Right cardiac atrium (tissue), 5 donors: ENCODE results near the gene BPIFA3. TPM values are rescaled to one million over a fixed set of nuclear protein-coding genes. Genes with fewer than 3 reads are reported as not detected.

ENCODE experiments used
- ATAC-seq, 2 donors: fragments of 200-7000 bp; cut with Tn5 transposase; one replicate each; pipeline versions ENCODE4 v1.8.0 to v1.9.1; 2020; ENCODE audit warnings: moderate library complexity in 2 of 2, mild to moderate bottlenecking in 1 of 2
- DNase-seq, 3 donors: peaks; one replicate each; pipeline ENCODE4 v3.0.0-alpha.2; 2020
- H3K27ac ChIP-seq: one replicate; pipeline ENCODE4 v1.5.1; 2013; ENCODE audit warnings: mild to moderate bottlenecking, low read length, control low read depth, moderate library complexity
- H3K27me3 ChIP-seq: one replicate; pipeline ENCODE4 v1.6.1; 2013; ENCODE audit not compliant: control insufficient read depth, insufficient read depth
- H3K4me1 ChIP-seq: one replicate; pipeline ENCODE4 v1.6.1; 2013; ENCODE audit warnings: low read length; ENCODE audit not compliant: control insufficient read depth, insufficient read depth
- H3K4me3 ChIP-seq: one replicate; pipeline ENCODE4 v1.5.1; 2013; ENCODE audit warnings: low read length, control low read depth
- H3K9me3 ChIP-seq: one replicate; pipeline ENCODE4 v1.6.1; 2013; ENCODE audit warnings: low read length; ENCODE audit not compliant: control insufficient read depth
- WGBS: extraction: QIAGEN DNeasy Blood & Tissue Kit; methylation state at CpG from one replicate; pipeline ENCODE4 v1.1.7; 2013; 5-methylcytosine and 5-hydroxymethylcytosine counted together
- intact Hi-C, 4 donors: fragments of 100-400 bp; cut with DNase I; formaldehyde crosslinking; loops; one replicate each; pipeline versions ENCODE4 v1.11.0 to v1.14.0; 2022 to 2023
- polyA plus RNA-seq: library from polyadenylated mRNA; stranded (reverse); fragments of 200-250 nt; gene quantifications from one replicate; pipeline ENCODE4 v1.2.3, GENCODE V29; 2013
- total RNA-seq, 4 donors: library from RNA; stranded (reverse); fragmentation: NEBNext Ultra II Directional; extraction: Animal tissue kit (Norgen Biotek cat#: 25700); gene quantifications; one replicate each; pipeline ENCODE4 v1.2.1, GENCODE V29; 2021
- donor health status: healthy with polysubstance abuse.
- donor health status: DM: no; HTN: yes; CAD: no.
- donor health status: DM: no; HTN: no; CAD: no.
- donor health status: DM: no; HTN: yes; CAD: no; lungs with severe emphysema.
- donor health status: DM: yes; HTN: yes; CAD: no.

BPIFA3 gene
- total and polyA plus RNA-seq, 5 donors = not detected

- peaks cover 3% of the 10 kb centered on the region for H3K27me3 ChIP-seq
- 19% methylated on average over 5 of the region's 5 CpGs for WGBS
- ATAC-seq = no peak
Observed at GRCh38 chr20:33211817-33212424, 5.2 kb upstream of the BPIFA3 start.

DNA sequence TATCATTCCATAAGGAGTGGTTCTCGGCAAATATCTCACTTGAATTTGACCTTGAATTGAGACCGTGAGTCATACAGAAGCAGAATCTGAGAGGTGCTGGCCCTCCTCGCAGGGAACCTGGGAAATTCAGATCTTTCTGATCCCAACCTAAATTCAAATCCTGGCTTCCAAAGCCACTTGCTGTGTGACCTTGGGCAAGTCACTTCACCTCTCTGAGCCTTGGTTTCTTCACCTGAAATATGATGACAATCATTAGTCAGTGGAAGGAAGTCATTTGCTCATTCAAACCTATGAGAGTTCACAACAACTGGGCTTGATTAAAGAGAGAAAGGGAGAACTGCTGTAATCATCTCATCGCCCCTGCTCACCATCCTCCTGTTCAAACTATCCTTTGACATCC lies 7.2 kb downstream of the BPIFA3 start:
- intact Hi-C loops = no loop called here
- no peak for ATAC-seq
- no peak for DNase-seq
- H3K4me3 ChIP-seq = no peak overlapping the region
- H3K27me3 ChIP-seq = no peaks in the 10 kb centered on the region
- H3K27ac ChIP-seq = no peak overlapping the region
- H3K4me1 ChIP-seq = no peaks in the 10 kb centered on the region
- 85% methylated on average over 4 of the region's 4 CpGs for WGBS
- H3K9me3 ChIP-seq = no peaks in the 10 kb centered on the region

More at GRCh38 chr20:33211817-33212424, 5.2 kb upstream of the BPIFA3 start:
- H3K27ac ChIP-seq = no peak overlapping the region
- DNase-seq = no peak
- intact Hi-C loops = no loop called here
- H3K4me3 ChIP-seq = no peak overlapping the region
- H3K9me3 ChIP-seq = no peaks in the 10 kb centered on the region
- H3K4me1 ChIP-seq = no peaks in the 10 kb centered on the region

- intact Hi-C loops = no loop called here
- Histone ChIP-seq H3K9me3 (no peaks in the 10 kb centered on the region), H3K4me1 (no peaks in the 10 kb centered on the region), H3K27me3 (no peaks in the 10 kb centered on the region), H3K4me3 (no peak overlapping the region), H3K27ac (no peak overlapping the region)
- no peak for ATAC-seq
- DNase-seq = no peak
- 48% methylated on average over 6 of the region's 6 CpGs for WGBS
Observed at GRCh38 chr20:33229843-33230242, 12.7 kb downstream of the BPIFA3 start.

DNA sequence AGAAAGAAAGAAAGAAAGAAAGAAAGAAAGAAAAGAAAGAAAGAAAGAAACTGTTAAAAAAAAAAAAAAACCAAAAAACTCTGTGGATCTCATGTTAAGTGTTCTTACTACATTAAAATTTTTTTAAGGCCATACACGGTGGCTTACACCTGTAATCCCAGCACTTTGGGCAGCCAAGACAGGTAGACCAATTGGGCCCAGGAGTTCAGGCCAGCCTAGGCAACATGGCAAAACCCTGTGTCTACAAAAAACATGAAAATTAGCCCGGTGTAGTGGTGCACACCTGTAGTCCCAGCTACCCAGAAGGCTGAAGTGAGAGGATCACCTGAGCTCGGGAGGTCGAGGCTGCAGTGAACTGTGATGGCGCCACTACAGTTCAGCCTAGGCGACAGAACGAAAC lies 14.1 kb downstream of the BPIFA3 start:
- no peaks in the 10 kb centered on the region for H3K27me3 ChIP-seq

GRCh38 chr20:33232486-33233072 lies 15.4 kb downstream of the BPIFA3 start:
- WGBS = 25% methylated on average over 2 of the region's 2 CpGs
- no peak for DNase-seq
- Histone ChIP-seq H3K4me1 (no peaks in the 10 kb centered on the region), H3K27ac (no peak overlapping the region), H3K9me3 (no peaks in the 10 kb centered on the region), H3K27me3 (no peaks in the 10 kb centered on the region), H3K4me3 (no peak overlapping the region)
- intact Hi-C loops = no loop called here
- ATAC-seq = no peak

More for the DNA sequence above, 14.1 kb downstream of the BPIFA3 start:
- 69% methylated on average over 7 of the region's 7 CpGs for WGBS
- no peaks in the 10 kb centered on the region for H3K4me1 ChIP-seq
- no peak overlapping the region for H3K4me3 ChIP-seq
- DNase-seq (no peak), ATAC-seq (no peak)
- intact Hi-C loops = no loop called here
- no peaks in the 10 kb centered on the region for H3K9me3 ChIP-seq
- no peak overlapping the region for H3K27ac ChIP-seq

DNA sequence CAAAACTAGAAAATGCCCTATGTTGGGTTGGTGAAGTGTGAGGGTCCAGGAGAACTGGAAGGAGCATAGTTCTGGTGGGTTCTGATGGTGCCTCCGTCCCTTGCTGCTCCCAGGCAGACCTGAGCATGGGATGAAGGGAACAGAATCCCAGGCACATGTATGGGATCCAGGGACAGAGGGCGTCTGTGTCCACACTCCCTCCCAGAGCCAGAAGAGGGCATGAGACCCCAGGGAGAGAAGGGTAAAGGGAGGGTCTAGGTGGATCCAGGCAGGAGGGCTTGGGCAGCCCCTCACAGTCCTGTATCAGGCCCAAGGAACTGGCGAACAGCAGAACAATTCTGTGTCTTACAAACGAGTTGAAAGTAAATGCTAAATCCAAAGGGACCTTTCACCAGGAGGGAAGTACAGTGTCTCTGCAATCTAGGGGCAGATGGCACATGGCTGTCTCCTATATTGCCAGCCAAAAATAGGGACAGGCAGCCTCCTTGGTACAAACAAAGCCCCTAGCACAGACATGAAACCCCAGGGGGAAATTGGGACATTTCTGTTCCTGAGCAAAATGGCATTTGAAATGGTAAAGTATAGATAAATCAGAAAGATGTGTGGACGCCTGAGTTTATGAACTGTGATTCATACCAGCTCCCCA lies 16.1 kb downstream of the BPIFA3 start:
- intact Hi-C loops = no loop called here
- DNase-seq (no peak), ATAC-seq (no peak)
- H3K27ac ChIP-seq = no peak overlapping the region
- 22% methylated on average over 5 of the region's 5 CpGs for WGBS
- no peaks in the 10 kb centered on the region for H3K9me3 ChIP-seq
- no peak overlapping the region for H3K4me3 ChIP-seq
- H3K4me1 ChIP-seq = no peaks in the 10 kb centered on the region
- H3K27me3 ChIP-seq = no peaks in the 10 kb centered on the region

GRCh38 chr20:33234050-33234449 lies 16.9 kb downstream of the BPIFA3 start:
- intact Hi-C loops = no loop called here
- WGBS = 85% methylated on average over 2 of the region's 2 CpGs

DNA sequence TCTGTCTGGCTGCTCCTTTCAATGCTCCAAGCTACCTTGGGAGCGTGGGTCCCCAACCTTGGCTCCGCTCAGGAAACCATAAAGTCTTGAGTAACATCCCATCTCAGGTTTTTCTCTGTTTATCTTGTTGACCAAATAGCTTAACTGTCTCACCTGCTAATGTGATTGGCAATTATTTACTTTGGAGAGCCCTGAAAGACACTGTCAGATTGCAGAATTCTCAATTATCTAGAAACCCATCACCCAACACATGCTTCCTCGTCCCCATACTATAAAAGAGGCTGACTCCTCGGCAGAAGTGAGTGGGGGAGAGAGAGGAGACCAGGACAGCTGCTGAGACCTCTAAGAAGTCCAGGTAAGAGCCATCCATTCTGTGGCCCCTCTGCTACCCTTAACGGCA lies 18.5 kb downstream of the BPIFA3 start, which contains the start of gene BPIFA1:
Gene BPIFA1, plus strand, starts transcription at position 301 of the 400 bp plus-strand sequence. CDS start 1,716 bp downstream, outside the sequence.
- intact Hi-C loops = no loop called here
- no peaks in the 10 kb centered on the region for H3K27me3 ChIP-seq
- no peak within 1 kb of the TSS for H3K4me3 ChIP-seq
- no peaks in the 10 kb centered on the region for H3K4me1 ChIP-seq
- WGBS = 64% methylated on average over 5 of the region's 5 CpGs
- no peak for DNase-seq
- H3K27ac ChIP-seq = no peak within 1 kb of the TSS
- no peak for ATAC-seq
- H3K9me3 ChIP-seq = no peaks in the 10 kb centered on the region

More at GRCh38 chr20:33234050-33234449, 16.9 kb downstream of the BPIFA3 start:
- no peak for ATAC-seq
- H3K27ac ChIP-seq = no peak overlapping the region
- H3K27me3 ChIP-seq = no peaks in the 10 kb centered on the region
- no peak overlapping the region for H3K4me3 ChIP-seq
- no peaks in the 10 kb centered on the region for H3K9me3 ChIP-seq
- no peaks in the 10 kb centered on the region for H3K4me1 ChIP-seq
- DNase-seq = no peak

DNA sequence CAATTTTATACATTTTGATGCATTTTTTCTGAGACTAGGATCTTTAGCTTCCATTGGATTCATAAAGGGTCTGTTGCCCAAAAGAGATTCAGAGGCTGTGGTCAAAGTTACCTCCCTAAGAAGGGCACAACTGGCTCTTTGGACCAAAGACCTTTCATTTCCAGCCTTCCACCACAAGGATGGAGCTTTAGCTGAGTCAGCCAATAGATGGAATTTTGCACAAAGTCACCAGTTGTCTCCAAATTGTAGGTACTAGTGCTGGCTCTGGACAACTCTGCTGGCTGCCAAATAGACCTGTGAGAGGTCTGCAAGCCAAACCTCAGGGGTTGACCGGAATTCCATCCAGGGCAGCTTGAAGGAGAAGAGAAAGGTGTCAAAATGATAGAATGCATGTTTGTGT lies 19.2 kb downstream of the BPIFA3 start:
- no peak overlapping the region for H3K4me3 ChIP-seq

GRCh38 chr20:33237989-33238388 lies 20.8 kb downstream of the BPIFA3 start:
- no peak for ATAC-seq
- Histone ChIP-seq H3K9me3 (no peaks in the 10 kb centered on the region), H3K27ac (no peak overlapping the region), H3K4me3 (no peak overlapping the region), H3K4me1 (no peaks in the 10 kb centered on the region), H3K27me3 (no peaks in the 10 kb centered on the region)
- intact Hi-C loops = no loop called here
- DNase-seq = no peak
- WGBS = 58% methylated on average over 6 of the region's 6 CpGs

More for the DNA sequence above, 19.2 kb downstream of the BPIFA3 start:
- H3K9me3 ChIP-seq = no peaks in the 10 kb centered on the region
- DNase-seq (no peak), ATAC-seq (no peak)
- intact Hi-C loops = no loop called here
- H3K27me3 ChIP-seq = no peaks in the 10 kb centered on the region
- no peak overlapping the region for H3K27ac ChIP-seq
- H3K4me1 ChIP-seq = no peaks in the 10 kb centered on the region
- WGBS = 81% methylated on average over 1 of the region's 1 CpG

DNA sequence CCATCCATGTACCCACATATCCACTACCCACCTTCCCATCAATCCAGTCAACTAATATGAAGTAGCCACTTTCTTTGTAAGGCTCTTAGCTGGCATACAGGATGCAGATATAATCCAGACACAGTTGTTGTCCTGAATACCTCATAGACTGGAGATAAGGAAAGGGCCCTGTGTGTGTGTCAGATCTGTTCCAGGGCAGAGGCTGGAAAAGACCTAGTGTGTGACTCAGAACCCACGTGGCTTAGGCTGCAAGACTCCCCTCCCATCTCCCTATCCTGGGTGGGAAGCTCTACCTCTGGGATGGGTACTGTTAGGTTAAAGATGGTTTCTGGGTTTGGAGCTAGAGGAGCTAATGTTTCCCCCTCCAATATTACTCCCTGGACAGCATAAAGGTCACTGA lies 22.3 kb downstream of the BPIFA3 start:
- Histone ChIP-seq H3K4me3 (no peak overlapping the region), H3K9me3 (no peaks in the 10 kb centered on the region), H3K27me3 (no peaks in the 10 kb centered on the region), H3K27ac (no peak overlapping the region), H3K4me1 (no peaks in the 10 kb centered on the region)
- intact Hi-C loops = no loop called here
- no peak for ATAC-seq
- 34% methylated on average over 1 of the region's 1 CpG for WGBS
- no peak for DNase-seq
